CD4-positive, alpha-beta memory T cell (primary cell): ENCODE data around the gene EPB41L5. TPM values are rescaled to one million over a fixed set of nuclear protein-coding genes. Genes with fewer than 3 reads are reported as not detected.
A peak's percentile ranks its signal among the peaks of the same experiment; 100 is the strongest.
"Not testable (repeated sequence)": the region's sequence is repeated elsewhere in the genome, so short reads cannot be mapped to it uniquely, and the experiment has no call there.

Source experiments
- CTCF ChIA-PET: fragments of 350-600 bp; sonication (Branson Sonifier 250); formaldehyde crosslinking; loops from one replicate; lab custom pipeline; 2021; ENCODE audit warnings: inconsistent platforms; ENCODE audit not compliant: partially characterized antibody; lab: Charles Lee
- POLR2A ChIA-PET: fragments of 350-600 bp; sonication (Branson Sonifier 250); formaldehyde crosslinking; loops from one replicate; lab custom pipeline; 2021; ENCODE audit not compliant: partially characterized antibody; lab: Charles Lee
- DNase-seq, 5 donors: peaks; one replicate each; pipeline versions ENCODE4 v3.0.0 to v3.0.0-alpha.2; 2020 to 2022; ENCODE audit warnings: mixed read lengths in 1 of 5
- H3K27ac ChIP-seq: one replicate; pipeline ENCODE4 v1.7.0; 2013; ENCODE audit warnings: low read depth, low read length
- H3K27me3 ChIP-seq: 2 replicates; pipeline ENCODE4 v1.7.0; 2013; ENCODE audit warnings: mild to moderate bottlenecking, low read length, moderate library complexity; ENCODE audit not compliant: insufficient read depth
- H3K36me3 ChIP-seq: 2 replicates; pipeline ENCODE4 v1.7.0; 2013; ENCODE audit warnings: mild to moderate bottlenecking, low read length, moderate library complexity; ENCODE audit not compliant: insufficient read depth
- H3K4me1 ChIP-seq: 2 replicates; pipeline ENCODE4 v1.7.0; 2013; ENCODE audit warnings: mild to moderate bottlenecking, low read length, moderate library complexity; ENCODE audit not compliant: insufficient read depth
- H3K4me3 ChIP-seq, 2 donors: one replicate each; pipeline ENCODE4 v1.7.0; 2013; ENCODE audit warnings: low read length in 2 of 2, mild to moderate bottlenecking in 1 of 2
- H3K9me3 ChIP-seq, 2 donors: one replicate each; pipeline ENCODE4 v1.7.0; 2013; ENCODE audit warnings: low read length in 2 of 2, control low read depth in 1 of 2; ENCODE audit not compliant: control insufficient read depth in 1 of 2
- H3K27ac Mint-ChIP-seq, 7 donors: one replicate each; pipeline ENCODE4 v1.8.0; 2020 to 2021; ENCODE audit warnings: mixed read lengths in 7 of 7, mild to moderate bottlenecking in 6 of 7, inconsistent platforms in 3 of 7, moderate library complexity in 3 of 7
- H3K27me3 Mint-ChIP-seq, 2 donors: one replicate each; pipeline ENCODE4 v1.8.0; 2020 to 2021; ENCODE audit warnings: mixed read lengths in 2 of 2
- H3K36me3 Mint-ChIP-seq, 2 donors: one replicate each; pipeline ENCODE4 v1.8.0; 2020 to 2021; ENCODE audit warnings: mixed read lengths in 2 of 2, inconsistent platforms in 1 of 2, mild to moderate bottlenecking in 1 of 2
- H3K4me1 Mint-ChIP-seq, 4 donors: one replicate each; pipeline ENCODE4 v1.8.0; 2020 to 2021; ENCODE audit warnings: mixed read lengths in 4 of 4, mild to moderate bottlenecking in 1 of 4
- H3K4me3 Mint-ChIP-seq, 8 donors: one replicate each; pipeline ENCODE4 v1.8.0; 2020 to 2021; ENCODE audit warnings: mixed read lengths in 8 of 8, mild to moderate bottlenecking in 7 of 8, moderate library complexity in 6 of 8, inconsistent platforms in 3 of 8
- H3K9me3 Mint-ChIP-seq, 8 donors: one replicate each; pipeline ENCODE4 v1.8.0; 2020 to 2021; ENCODE audit warnings: mixed read lengths in 8 of 8, mild to moderate bottlenecking in 5 of 8, inconsistent platforms in 3 of 8, moderate library complexity in 1 of 8
- intact Hi-C: fragments of 100-400 bp; cut with micrococcal nuclease; formaldehyde crosslinking; loops from one replicate; pipeline ENCODE4 v1.15.1; 2023
- polyA plus RNA-seq, 2 donors: library from polyadenylated mRNA; unstranded; fragments of 300-500 nt; fragmentation: Illumina TruSeq; gene quantifications; one replicate each; pipeline ENCODE4 v1.2.3, GENCODE V29; 2021
- total RNA-seq, 2 experiments: library from RNA; stranded (reverse); gene quantifications; one replicate each; pipeline ENCODE4 v1.2.3, GENCODE V29; 2021

The EPB41L5 gene
- total and polyA plus RNA-seq, 4 experiments from 2014 or later, result 1.4 to 6.2 (median 4.1) TPM

DNA sequence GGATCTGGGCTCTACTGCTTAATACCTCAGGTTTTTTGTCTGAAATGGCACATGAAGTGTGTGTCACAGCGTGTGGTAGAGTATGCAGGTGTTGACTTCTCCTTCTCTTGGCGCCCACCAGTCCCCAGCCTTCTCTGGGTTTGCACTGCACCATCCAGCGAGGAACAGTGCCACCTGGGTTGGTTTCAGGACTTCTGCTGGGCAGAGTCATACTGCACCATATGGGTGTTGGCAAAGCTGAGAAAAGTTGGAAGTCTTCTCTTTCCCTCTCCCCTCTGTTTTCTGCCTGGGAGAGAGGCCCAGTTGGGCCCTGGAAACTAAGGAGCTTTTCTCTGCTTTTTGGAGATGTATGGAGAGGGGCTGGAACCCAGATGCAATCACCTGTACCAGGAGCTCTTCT lies 166.5 kb downstream of the EPB41L5 start:
- Mint-ChIP-seq H3K36me3 (peaks cover 0 to 4% of the 10 kb centered on the region in 2 donors), H3K27ac (peak overlapping the region in 3 of 7 donors; percentile 7 to 70 (median 38)), H3K27me3 (no peaks in the 10 kb centered on the region), H3K4me1 (peaks cover 39 to 82% (median 56%) of the 10 kb centered on the region in 4 donors), H3K4me3 (no peak overlapping the region), H3K9me3 (peaks cover 0 to 2% (median 0%) of the 10 kb centered on the region in 8 donors)
- no peak for DNase-seq
- Histone ChIP-seq H3K4me3 (no peak overlapping the region), H3K9me3 (no peaks in the 10 kb centered on the region), H3K27me3 (no peaks in the 10 kb centered on the region), H3K36me3 (no peaks in the 10 kb centered on the region), H3K27ac (no peak overlapping the region), H3K4me1 (peaks cover 67% of the 10 kb centered on the region)
- ChIA-PET POLR2A (interaction anchor here (2.0 kb wide), 1 partner anchor 53 kb away, joined by 6 read pairs; no protein-coding TSS in a partner anchor), CTCF (interaction anchor here (1.8 to 2.7 kb wide), 2 partner anchors 35 to 475 kb away, joined by 3 to 9 read pairs; no protein-coding TSS in a partner anchor)
- intact Hi-C loops, result loop anchor here (5.0 to 10.0 kb wide), 2 partner anchors 255 to 812 kb away; partner anchors contain the start of genes C2orf76 and DBI

DNA sequence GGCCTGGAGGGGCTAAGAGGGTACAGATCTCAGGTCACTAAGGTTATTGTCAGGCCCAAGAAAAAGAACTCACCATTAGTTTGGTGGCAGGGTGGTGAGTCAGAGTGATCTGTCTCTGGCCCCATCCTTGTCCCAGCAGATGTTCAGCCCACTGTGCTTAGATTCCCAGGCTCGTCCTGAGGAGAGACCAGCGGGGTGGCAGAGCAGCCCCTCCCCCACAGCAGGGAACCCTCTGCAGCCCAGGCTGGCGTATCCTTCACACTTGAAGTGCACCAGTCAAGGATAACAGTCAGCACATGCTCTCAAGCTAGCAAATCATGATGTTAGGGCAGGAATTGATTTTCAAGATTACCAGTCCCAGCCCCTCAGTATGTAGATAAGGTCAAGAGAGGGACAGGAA lies 167.2 kb downstream of the EPB41L5 start:
- no peak overlapping the region for H3K4me3 Mint-ChIP-seq
- ChIA-PET POLR2A (no interaction called here), CTCF (interaction anchor here (1.8 to 2.7 kb wide), 2 partner anchors 34 to 475 kb away, joined by 3 to 9 read pairs; no protein-coding TSS in a partner anchor)
- Histone ChIP-seq H3K36me3 (no peaks in the 10 kb centered on the region), H3K27me3 (no peaks in the 10 kb centered on the region), H3K27ac (no peak overlapping the region), H3K4me1 (peaks cover 64% of the 10 kb centered on the region), H3K4me3 (no peak overlapping the region), H3K9me3 (no peaks in the 10 kb centered on the region)
- H3K36me3 Mint-ChIP-seq, result peaks cover 0 to 4% of the 10 kb centered on the region in 2 donors
- H3K9me3 Mint-ChIP-seq, result peaks cover 0 to 2% (median 0%) of the 10 kb centered on the region in 8 donors
- intact Hi-C loops, result no loop called here
- H3K4me1 Mint-ChIP-seq, result peaks cover 37 to 78% (median 55%) of the 10 kb centered on the region in 4 donors
- DNase-seq, result no peak
- H3K27me3 Mint-ChIP-seq, result no peaks in the 10 kb centered on the region
- H3K27ac Mint-ChIP-seq, result peak overlapping the region in 1 of 7 donors; percentile 70

DNA sequence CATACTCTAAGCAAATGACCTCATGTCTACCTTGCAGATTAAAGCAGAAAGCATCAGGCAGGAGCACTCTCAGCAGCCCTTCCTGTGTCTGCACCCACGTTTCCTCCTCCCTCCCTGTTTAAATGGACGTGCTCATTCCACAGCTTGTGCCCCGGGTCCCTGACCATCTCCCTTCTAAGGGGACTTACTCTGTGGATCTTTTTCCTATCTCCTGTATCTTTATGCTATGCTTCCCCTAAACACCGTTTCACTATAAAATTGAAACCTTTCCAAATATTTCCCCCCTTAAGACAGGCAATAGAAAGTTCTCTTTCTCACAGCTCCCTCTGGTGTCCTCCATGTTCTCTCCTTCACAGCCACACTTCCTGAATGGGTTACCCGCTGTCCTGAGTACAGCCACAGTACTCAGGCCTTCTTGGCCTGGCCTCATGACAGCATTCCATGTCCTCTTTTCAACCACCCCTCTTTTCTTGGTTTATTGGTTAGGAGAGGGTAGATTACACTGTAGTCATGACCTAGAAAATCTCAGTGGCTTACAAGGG lies 169.2 kb downstream of the EPB41L5 start:
- DNase-seq, result no peak
- no peaks in the 10 kb centered on the region for H3K27me3 ChIP-seq
- peaks cover 0 to 5% (median 0%) of the 10 kb centered on the region in 8 donors for H3K9me3 Mint-ChIP-seq
- ChIA-PET POLR2A (interaction anchor here (0.8 kb wide), 1 partner anchor 19 kb away, joined by 3 read pairs; no protein-coding TSS in a partner anchor), CTCF (interaction anchor here (1.8 to 2.7 kb wide), 3 partner anchors 11 to 477 kb away, joined by 6 to 9 read pairs (median 8); no protein-coding TSS in a partner anchor)
- no peaks in the 10 kb centered on the region for H3K36me3 ChIP-seq
- peaks cover 0 to 4% of the 10 kb centered on the region in 2 donors for H3K36me3 Mint-ChIP-seq
- H3K27me3 Mint-ChIP-seq, result no peaks in the 10 kb centered on the region
- H3K4me3 ChIP-seq, result peak overlapping the region in 1 of 2 donors; percentile 9
- peaks cover 29 to 60% (median 42%) of the 10 kb centered on the region in 4 donors for H3K4me1 Mint-ChIP-seq
- intact Hi-C loops, result no loop called here
- H3K9me3 ChIP-seq, result no peaks in the 10 kb centered on the region
- H3K27ac ChIP-seq, result no peak overlapping the region
- peak overlapping the region; percentile 32 to 83 (median 62) for H3K4me3 Mint-ChIP-seq
- H3K4me1 ChIP-seq, result peaks cover 44% of the 10 kb centered on the region
- peak overlapping the region; percentile 19 to 90 (median 86) for H3K27ac Mint-ChIP-seq

DNA sequence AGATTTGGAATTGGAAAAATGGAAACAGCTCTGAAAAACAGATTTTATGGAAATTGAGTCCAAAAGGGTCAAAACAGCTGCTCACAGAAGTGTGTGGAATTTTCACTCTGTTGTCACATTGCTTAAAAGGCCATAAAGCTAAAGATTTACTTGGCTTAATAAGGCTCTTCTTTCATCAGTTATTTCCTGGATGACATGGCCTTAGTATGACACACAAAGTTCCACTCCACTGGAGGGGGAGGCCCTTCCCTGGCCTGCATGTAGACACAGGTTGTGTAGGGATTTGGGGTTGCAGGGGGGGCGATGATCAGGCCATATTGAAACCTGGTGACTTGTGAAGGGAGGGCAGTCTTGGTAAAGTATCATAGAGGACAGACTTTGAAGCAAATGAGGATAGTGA lies 176.3 kb downstream of the EPB41L5 start:
- intact Hi-C loops, result no loop called here
- Mint-ChIP-seq H3K27ac (peak overlapping the region in 1 of 7 donors; percentile 69), H3K4me3 (no peak overlapping the region), H3K9me3 (peaks cover 0 to 32% (median 24%) of the 10 kb centered on the region in 8 donors), H3K27me3 (no peaks in the 10 kb centered on the region), H3K36me3 (peaks cover 10 to 15% of the 10 kb centered on the region in 2 donors), H3K4me1 (no peaks in the 10 kb centered on the region)
- ChIA-PET CTCF (no interaction called here), POLR2A (no interaction called here)
- Histone ChIP-seq H3K36me3 (no peaks in the 10 kb centered on the region), H3K4me3 (no peak overlapping the region), H3K4me1 (no peaks in the 10 kb centered on the region), H3K9me3 (peaks cover 0 to 5% of the 10 kb centered on the region in 2 donors), H3K27me3 (no peaks in the 10 kb centered on the region), H3K27ac (no peak overlapping the region)
- no peak for DNase-seq

DNA sequence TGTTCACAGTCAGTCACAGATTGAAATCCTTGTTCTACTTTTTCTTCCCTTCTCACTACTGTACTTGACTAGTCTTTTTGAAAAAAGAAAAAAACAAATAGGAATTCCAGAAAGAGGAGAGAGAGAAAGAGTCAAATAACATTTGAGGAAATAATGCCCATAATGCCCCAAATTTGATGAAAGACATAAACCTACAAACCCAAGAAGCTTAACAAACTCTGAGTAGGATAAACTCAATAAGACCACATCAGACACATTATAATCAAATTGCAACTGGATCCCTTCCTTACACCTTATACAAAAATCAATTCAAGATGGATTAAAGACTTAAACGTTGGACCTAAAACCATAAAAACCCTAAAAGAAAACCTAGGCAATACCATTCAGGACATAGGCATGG lies 179.4 kb downstream of the EPB41L5 start:
- H3K27ac ChIP-seq, result no peak overlapping the region
- no peak for DNase-seq
- H3K4me1 ChIP-seq, result no peaks in the 10 kb centered on the region
- intact Hi-C loops, result no loop called here
- no peak overlapping the region for H3K27ac Mint-ChIP-seq
- H3K36me3 ChIP-seq, result no peaks in the 10 kb centered on the region
- peaks cover 0 to 5% of the 10 kb centered on the region in 2 donors for H3K9me3 ChIP-seq
- no peaks in the 10 kb centered on the region for H3K27me3 Mint-ChIP-seq
- H3K4me1 Mint-ChIP-seq, result no peaks in the 10 kb centered on the region
- ChIA-PET POLR2A (no interaction called here), CTCF (no interaction called here)
- H3K4me3 Mint-ChIP-seq, result no peak overlapping the region
- H3K27me3 ChIP-seq, result no peaks in the 10 kb centered on the region
- peaks cover 0 to 55% (median 28%) of the 10 kb centered on the region in 8 donors for H3K9me3 Mint-ChIP-seq
- no peak overlapping the region for H3K4me3 ChIP-seq
- H3K36me3 Mint-ChIP-seq, result peaks cover 10 to 15% of the 10 kb centered on the region in 2 donors

DNA sequence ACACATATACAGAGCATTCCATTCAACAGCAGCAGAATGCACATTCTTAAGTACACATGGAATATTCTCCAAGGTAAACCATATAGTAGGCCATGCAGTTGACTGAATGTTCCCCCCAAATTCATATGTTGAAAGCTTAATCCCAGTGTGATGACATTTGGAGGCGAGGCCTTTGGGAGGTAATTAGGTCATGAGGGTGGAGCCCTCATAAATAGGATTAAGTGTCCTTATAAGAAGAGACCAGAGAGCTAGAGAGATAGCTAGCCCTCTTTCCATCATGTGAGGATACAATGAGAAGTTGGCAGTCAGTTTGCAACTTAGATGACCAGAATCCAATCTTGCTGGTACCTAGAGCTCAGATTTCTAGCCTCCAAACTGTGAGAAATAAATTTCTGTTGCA lies 182.7 kb downstream of the EPB41L5 start:
- H3K4me1 Mint-ChIP-seq, result no peaks in the 10 kb centered on the region
- no peaks in the 10 kb centered on the region for H3K27me3 Mint-ChIP-seq
- Histone ChIP-seq H3K4me3 (no peak overlapping the region), H3K27me3 (no peaks in the 10 kb centered on the region), H3K9me3 (peaks cover 0 to 5% of the 10 kb centered on the region in 2 donors), H3K27ac (no peak overlapping the region), H3K36me3 (no peaks in the 10 kb centered on the region), H3K4me1 (no peaks in the 10 kb centered on the region)
- H3K9me3 Mint-ChIP-seq, result peaks cover 0 to 63% (median 32%) of the 10 kb centered on the region in 8 donors
- CTCF ChIA-PET, result interaction anchor here (1.2 to 1.6 kb wide), 4 partner anchors 13 to 21 kb away, joined by 3 to 4 read pairs (median 4); no protein-coding TSS in a partner anchor
- H3K4me3 Mint-ChIP-seq, result no peak overlapping the region
- POLR2A ChIA-PET, result no interaction called here
- intact Hi-C loops, result no loop called here
- H3K36me3 Mint-ChIP-seq, result peaks cover 13 to 14% of the 10 kb centered on the region in 2 donors
- H3K27ac Mint-ChIP-seq, result no peak overlapping the region
- DNase-seq, result no peak

DNA sequence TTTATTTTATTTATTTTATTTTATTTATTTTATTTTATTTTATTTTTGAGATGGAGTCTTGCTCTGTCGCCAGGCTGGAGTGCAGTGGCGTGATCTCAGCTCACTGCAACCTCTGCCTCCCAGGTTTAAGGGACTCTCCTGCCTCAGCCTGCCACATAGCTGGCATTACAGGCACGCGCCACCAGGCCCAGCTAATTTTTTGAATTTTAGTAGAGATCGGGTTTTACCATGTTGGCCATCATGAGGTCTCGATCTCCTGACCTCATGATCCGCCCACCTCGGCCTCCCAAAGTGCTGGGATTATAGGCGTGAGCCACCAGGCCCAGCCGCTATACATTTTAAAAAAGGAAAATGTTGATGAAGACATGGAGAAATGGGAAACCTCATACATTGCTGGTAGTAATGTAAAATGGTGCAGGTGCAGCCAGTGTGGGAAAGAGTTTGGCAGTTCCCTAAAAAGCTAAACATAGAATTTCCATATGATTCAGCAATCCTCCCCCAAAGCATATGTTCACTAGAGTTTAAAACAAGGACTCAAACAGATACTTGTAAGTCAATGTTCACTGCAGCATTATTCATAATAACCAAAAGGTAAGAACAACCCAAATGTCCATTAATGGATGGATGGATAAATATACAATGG lies 187.1 kb downstream of the EPB41L5 start:
- H3K4me3 ChIP-seq, H3K36me3 Mint-ChIP-seq, intact Hi-C loops, H3K9me3 ChIP-seq, H3K4me1 Mint-ChIP-seq, H3K27me3 Mint-ChIP-seq, H3K4me3 Mint-ChIP-seq, DNase-seq, H3K27ac Mint-ChIP-seq, H3K27me3 ChIP-seq, H3K4me1 ChIP-seq, H3K36me3 ChIP-seq, H3K27ac ChIP-seq: not testable (repeated sequence)
- CTCF ChIA-PET, result interaction anchor here (1.5 to 1.6 kb wide), 2 partner anchors 15 to 23 kb away, joined by 4 to 6 read pairs; no protein-coding TSS in a partner anchor
- POLR2A ChIA-PET, result interaction anchor here (1.6 kb wide), 1 partner anchor 19 kb away, joined by 4 read pairs; no protein-coding TSS in a partner anchor
- H3K9me3 Mint-ChIP-seq, result peaks cover 0 to 31% (median 14%) of the 10 kb centered on the region in 8 donors
